ENCODE results near the gene MAP3K4.

DNA sequence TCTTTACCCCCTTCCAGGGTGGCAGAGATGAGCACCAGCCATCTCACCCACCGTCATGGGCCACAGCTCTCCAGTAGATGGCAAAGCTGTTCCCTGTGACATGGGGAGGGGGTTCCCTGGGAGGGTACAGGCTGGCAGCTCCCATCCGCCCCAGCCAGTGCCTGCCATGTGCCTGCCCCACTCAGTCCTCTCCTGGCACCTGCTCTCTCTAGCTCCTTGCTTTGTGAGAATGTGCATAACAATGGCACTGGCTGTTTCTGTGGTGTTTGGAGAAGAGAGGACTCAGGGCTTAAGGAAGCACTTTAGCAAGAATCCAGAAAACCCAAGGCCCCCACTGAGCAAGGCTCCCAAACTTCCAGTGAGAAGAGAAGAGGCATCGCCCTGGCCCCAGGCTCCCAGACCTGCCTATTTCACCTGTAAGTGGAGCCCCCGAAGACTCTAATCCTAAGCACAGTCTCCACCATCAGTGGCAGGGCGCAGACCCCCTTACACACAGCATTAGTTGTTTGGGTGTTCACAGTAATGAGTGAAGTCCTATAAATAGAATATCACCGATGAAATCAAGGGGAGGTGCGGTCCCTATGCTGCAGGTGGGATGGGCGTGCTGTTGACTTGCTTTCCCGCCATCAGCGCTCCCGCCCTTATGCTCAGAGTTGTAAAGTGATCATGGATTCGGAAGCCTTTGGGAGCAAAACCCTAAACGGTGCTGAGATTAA lies 172.1 kb downstream of the MAP3K4 start:
- TF ChIP-seq, protein P1, sequence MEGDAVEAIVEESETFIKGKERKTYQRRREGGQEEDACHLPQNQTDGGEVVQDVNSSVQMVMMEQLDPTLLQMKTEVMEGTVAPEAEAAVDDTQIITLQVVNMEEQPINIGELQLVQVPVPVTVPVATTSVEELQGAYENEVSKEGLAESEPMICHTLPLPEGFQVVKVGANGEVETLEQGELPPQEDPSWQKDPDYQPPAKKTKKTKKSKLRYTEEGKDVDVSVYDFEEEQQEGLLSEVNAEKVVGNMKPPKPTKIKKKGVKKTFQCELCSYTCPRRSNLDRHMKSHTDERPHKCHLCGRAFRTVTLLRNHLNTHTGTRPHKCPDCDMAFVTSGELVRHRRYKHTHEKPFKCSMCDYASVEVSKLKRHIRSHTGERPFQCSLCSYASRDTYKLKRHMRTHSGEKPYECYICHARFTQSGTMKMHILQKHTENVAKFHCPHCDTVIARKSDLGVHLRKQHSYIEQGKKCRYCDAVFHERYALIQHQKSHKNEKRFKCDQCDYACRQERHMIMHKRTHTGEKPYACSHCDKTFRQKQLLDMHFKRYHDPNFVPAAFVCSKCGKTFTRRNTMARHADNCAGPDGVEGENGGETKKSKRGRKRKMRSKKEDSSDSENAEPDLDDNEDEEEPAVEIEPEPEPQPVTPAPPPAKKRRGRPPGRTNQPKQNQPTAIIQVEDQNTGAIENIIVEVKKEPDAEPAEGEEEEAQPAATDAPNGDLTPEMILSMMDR (IDR thresholded peaks at IDR 0.05) = no peak
- no peak for TF ChIP-seq POLR2A (IDR thresholded peaks at IDR 0.05)
